ENCODE measurements around the gene TBX15. TPM values are rescaled to one million over a fixed set of nuclear protein-coding genes. Genes with fewer than 3 reads are reported as not detected.
A peak's percentile ranks its signal among the peaks of the same experiment; 100 is the strongest.

TBX15 gene
- total and polyA plus RNA-seq, 3 donors from 2014 or later, result 0.63 to 1.5 (median 0.74) TPM

DNA sequence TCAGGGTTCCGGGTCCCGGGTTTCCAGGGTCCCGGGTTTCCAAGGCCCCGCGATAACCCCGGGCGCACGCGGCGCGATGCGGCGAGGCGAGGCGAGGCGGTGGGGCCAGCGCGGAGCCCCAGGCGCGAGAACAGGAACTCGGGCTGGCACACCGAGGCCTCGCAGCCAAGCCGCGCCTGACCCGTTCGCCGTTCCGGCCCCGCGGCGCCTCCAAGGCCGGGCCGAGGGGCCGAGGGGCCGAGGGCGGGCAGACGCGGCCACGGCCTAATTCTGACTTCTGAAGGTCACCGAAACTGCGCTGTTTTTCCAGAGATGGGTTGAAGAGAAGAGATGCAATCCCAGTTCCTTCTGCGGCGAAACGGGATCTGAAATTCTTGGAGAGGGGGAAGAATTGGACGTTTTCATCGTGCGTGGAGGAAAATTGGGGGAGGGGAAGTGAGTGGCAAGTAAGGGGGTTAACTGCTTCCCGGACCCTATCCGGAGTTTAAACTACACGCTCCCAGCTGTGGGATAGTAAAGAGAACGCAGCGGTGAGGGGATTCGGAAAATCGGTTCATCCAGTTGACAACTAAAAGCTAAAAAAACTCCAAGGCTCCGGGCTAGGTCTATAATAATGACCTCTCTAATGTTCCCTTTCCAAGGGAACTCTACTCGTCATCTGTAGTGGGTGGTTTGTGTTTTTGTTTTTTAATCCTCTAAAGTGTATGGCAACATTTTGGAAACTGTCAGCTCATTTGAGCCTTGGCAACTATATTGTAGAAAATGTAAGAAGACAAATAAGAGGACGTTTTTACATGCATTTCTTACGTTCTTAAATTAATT, 8.2 kb downstream of the TBX15 start:
- no peak overlapping the region for H3K27ac ChIP-seq
- WGBS, 2 donors, result 8 to 10% methylated on average over 16 to 59 of the region's 59 CpGs
- no peak for DNase-seq
- intact Hi-C loops (cut with DNase I; ENCODE audit: low total_unique reads), result no loop called here
- TF ChIP-seq POLR2A (IDR thresholded peaks at IDR 0.05), result no peak
- TF ChIP-seq, protein P1, sequence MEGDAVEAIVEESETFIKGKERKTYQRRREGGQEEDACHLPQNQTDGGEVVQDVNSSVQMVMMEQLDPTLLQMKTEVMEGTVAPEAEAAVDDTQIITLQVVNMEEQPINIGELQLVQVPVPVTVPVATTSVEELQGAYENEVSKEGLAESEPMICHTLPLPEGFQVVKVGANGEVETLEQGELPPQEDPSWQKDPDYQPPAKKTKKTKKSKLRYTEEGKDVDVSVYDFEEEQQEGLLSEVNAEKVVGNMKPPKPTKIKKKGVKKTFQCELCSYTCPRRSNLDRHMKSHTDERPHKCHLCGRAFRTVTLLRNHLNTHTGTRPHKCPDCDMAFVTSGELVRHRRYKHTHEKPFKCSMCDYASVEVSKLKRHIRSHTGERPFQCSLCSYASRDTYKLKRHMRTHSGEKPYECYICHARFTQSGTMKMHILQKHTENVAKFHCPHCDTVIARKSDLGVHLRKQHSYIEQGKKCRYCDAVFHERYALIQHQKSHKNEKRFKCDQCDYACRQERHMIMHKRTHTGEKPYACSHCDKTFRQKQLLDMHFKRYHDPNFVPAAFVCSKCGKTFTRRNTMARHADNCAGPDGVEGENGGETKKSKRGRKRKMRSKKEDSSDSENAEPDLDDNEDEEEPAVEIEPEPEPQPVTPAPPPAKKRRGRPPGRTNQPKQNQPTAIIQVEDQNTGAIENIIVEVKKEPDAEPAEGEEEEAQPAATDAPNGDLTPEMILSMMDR (IDR thresholded peaks at IDR 0.05), result no peak
- no peaks in the 10 kb centered on the region for H3K9me3 ChIP-seq
- H3K27me3 ChIP-seq, result no peaks in the 10 kb centered on the region
- H3K4me1 ChIP-seq, result no peaks in the 10 kb centered on the region
- no peaks in the 10 kb centered on the region for H3K36me3 ChIP-seq (ENCODE audit: low read depth, missing control alignments)
- H3K4me3 ChIP-seq, result peak overlapping the region; percentile 6 to 33

DNA sequence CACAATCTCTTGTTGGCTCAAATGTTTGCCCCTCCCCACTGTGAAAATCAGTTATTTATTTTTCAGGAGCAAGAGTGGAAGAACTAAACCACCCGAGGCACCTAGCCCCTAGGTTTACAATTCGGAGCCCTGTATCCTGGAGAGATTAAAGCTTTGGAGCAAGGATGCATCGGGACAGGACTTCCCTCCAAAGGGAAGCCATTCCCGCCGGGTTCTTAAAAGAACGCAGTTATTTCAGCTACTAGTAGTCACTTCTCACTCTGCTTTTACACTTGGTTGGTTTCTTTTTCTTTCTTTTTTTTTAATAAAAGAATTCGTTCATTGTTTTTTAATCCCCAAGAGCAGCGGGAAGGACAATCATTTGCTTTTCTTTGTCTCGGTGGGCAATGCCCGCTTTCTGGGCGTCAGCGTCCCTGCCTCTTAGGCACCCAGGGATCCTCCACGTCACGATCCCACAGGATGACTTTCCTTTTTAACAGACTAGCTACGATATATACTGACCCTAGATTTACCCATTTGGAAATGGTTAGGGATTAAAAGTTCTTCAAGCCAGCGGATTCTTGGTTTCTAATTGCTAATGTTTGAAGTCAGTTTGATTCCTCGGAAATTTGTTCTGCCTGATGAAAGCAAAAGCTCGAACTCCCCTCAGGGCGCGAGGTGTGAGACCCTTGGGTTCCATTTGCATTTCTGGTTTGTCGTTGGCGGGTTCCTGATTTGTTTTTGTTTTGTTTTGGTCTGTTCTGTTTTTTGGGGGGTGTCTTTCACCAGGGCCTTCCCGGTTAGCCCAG, 9.0 kb downstream of the TBX15 start:
- Histone ChIP-seq H3K27ac (no peak overlapping the region), H3K4me1 (no peaks in the 10 kb centered on the region), H3K36me3 (ENCODE audit: low read depth, missing control alignments) (no peaks in the 10 kb centered on the region), H3K27me3 (no peaks in the 10 kb centered on the region), H3K4me3 (peak overlapping the region; percentile 6 to 33), H3K9me3 (no peaks in the 10 kb centered on the region)
- DNase-seq, result no peak
- intact Hi-C loops (cut with DNase I; ENCODE audit: low total_unique reads), result no loop called here
- 18 to 25% methylated on average over 23 of the region's 23 CpGs for WGBS, 2 donors
- TF ChIP-seq, protein P1 (IDR thresholded peaks at IDR 0.05), result no peak
- TF ChIP-seq POLR2A (IDR thresholded peaks at IDR 0.05), result no peak

DNA sequence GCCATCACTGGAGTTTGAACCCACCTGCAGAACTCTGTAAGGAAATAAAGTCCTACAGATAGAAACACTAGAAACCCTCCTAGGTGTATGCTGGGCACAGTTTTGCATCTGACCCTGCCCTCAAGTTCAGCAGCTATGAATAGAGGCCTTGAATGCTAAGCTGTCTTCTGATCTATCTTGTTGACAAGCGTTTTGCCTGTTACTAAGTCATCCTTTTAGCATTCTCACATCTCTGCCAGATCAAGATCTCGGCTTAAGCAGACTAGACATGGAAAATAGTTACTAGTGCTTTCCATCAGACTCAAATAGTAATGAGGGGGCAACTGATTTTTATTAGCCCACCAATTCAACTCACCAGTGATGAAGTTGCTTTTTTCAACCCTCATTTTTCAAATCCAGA, 10.5 kb downstream of the TBX15 start:
- no peaks in the 10 kb centered on the region for H3K27me3 ChIP-seq
- H3K9me3 ChIP-seq, result no peaks in the 10 kb centered on the region
- no peak overlapping the region for H3K27ac ChIP-seq
- H3K4me1 ChIP-seq, result no peaks in the 10 kb centered on the region
- no peak for DNase-seq
- intact Hi-C loops (cut with DNase I; ENCODE audit: low total_unique reads), result no loop called here
- no peak overlapping the region for H3K4me3 ChIP-seq
- WGBS, 2 donors, result 74 to 78% methylated on average over 2 of the region's 2 CpGs
- no peak for TF ChIP-seq POLR2A (IDR thresholded peaks at IDR 0.05)
- TF ChIP-seq, protein P1 (IDR thresholded peaks at IDR 0.05), result no peak
- H3K36me3 ChIP-seq (ENCODE audit: low read depth, missing control alignments), result no peaks in the 10 kb centered on the region

DNA sequence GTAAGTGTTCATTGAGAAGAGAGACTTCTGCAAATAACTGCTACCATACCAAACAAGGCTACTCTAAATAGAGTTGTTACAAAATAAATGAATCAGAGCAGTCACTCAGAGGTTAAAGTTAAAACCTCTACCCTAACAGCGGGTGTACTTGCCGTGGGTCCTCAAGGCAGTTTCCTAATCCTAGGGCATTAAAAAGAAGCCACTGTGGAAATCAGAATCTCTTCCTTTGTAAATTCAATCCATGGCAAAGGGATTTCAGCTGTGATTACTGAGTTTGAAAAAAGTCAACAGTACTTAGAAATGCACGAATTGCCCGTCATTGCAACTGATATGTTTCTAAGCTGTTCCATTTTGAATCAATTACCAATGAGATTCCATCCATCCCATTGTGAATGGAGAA, 13.5 kb downstream of the TBX15 start:
- no peaks in the 10 kb centered on the region for H3K27me3 ChIP-seq
- WGBS, 2 donors, result 73 to 75% methylated on average over 4 of the region's 4 CpGs

More for the DNA sequence above, 13.5 kb downstream of the TBX15 start:
- no peaks in the 10 kb centered on the region for H3K9me3 ChIP-seq
- TF ChIP-seq POLR2A (IDR thresholded peaks at IDR 0.05), result no peak
- TF ChIP-seq, protein P1 (IDR thresholded peaks at IDR 0.05), result no peak
- H3K27ac ChIP-seq, result no peak overlapping the region
- H3K4me3 ChIP-seq, result no peak overlapping the region
- no peak for DNase-seq
- no peaks in the 10 kb centered on the region for H3K36me3 ChIP-seq (ENCODE audit: low read depth, missing control alignments)
- no peaks in the 10 kb centered on the region for H3K4me1 ChIP-seq
- intact Hi-C loops (cut with DNase I; ENCODE audit: low total_unique reads), result no loop called here
